Neural cell (in vitro differentiated cells): Measurements from ENCODE around the gene DENND1A. TPM values are rescaled to one million over a fixed set of nuclear protein-coding genes. Genes with fewer than 3 reads are reported as not detected.

Experiments
- H2AFZ ChIP-seq: fragments of 200-600, 300-800 bp; sonication (generic), shearing (Covaris generic); 2 replicates; pipeline ENCODE4 v1.6.0; 2014; ENCODE audit warnings: low read depth, mild to moderate bottlenecking, antibody characterized with exemption, low read length, moderate library complexity
- H3F3A ChIP-seq: fragments of 200-600 bp; shearing (Covaris generic); 2 replicates; pipeline ENCODE4 v1.6.1; 2016; ENCODE audit warnings: mild to moderate bottlenecking, moderate library complexity, mixed read lengths, antibody characterized with exemption, low read length; ENCODE audit not compliant: insufficient read depth, poor library complexity, severe bottlenecking
- H3K27ac ChIP-seq: fragments of 200-600, 300-800 bp; sonication (generic), shearing (Covaris generic); 2 replicates; pipeline ENCODE4 v1.5.1; 2014; ENCODE audit warnings: mild to moderate bottlenecking, low read length, moderate library complexity
- H3K27me3 ChIP-seq: fragments of 300-800, 200-600 bp; sonication (generic), shearing (Covaris generic); 2 replicates; pipeline ENCODE4 v1.6.0; 2014; ENCODE audit warnings: mild to moderate bottlenecking, low read depth, low read length, moderate library complexity; ENCODE audit not compliant: insufficient read depth
- H3K36me3 ChIP-seq: fragments of 300-800, 200-600 bp; sonication (generic), shearing (Covaris generic); 2 replicates; pipeline ENCODE4 v1.5.1; 2014; ENCODE audit warnings: mild to moderate bottlenecking, antibody characterized with exemption, low read length, moderate library complexity; ENCODE audit not compliant: insufficient read depth
- H3K4me2 ChIP-seq: fragments of 300-800, 200-600 bp; sonication (generic), shearing (Covaris generic); 2 replicates; pipeline ENCODE4 v1.6.0; 2014; ENCODE audit warnings: mild to moderate bottlenecking, low read length
- H3K4me3 ChIP-seq: fragments of 300-800, 200-600 bp; sonication (generic), shearing (Covaris generic); 2 replicates; pipeline ENCODE4 v1.5.1; 2014; ENCODE audit warnings: mild to moderate bottlenecking, low read length, moderate library complexity
- H3K79me2 ChIP-seq: fragments of 200-600 bp; shearing (Covaris generic); replicated peaks from 2 replicates; pipeline ENCODE4 v1.6.0; 2014; ENCODE audit warnings: mild to moderate bottlenecking, low read length, moderate library complexity; ENCODE audit not compliant: insufficient read depth
- H3K9ac ChIP-seq: fragments of 300-800, 200-600 bp; sonication (generic), shearing (Covaris generic); 2 replicates; pipeline ENCODE4 v1.6.1; 2016; ENCODE audit warnings: mild to moderate bottlenecking, low read length, mixed read lengths
- H3K9me2 ChIP-seq: fragments of 200-600 bp; shearing (Covaris generic); 2 replicates; pipeline ENCODE4 v1.6.1; 2016; ENCODE audit warnings: mild to moderate bottlenecking, low read length, mixed read lengths; ENCODE audit not compliant: insufficient read depth
- H3K9me3 ChIP-seq: fragments of 200-600, 300-800 bp; sonication (generic), shearing (Covaris generic); 2 replicates; pipeline ENCODE4 v1.6.1; 2016; ENCODE audit warnings: mild to moderate bottlenecking, mixed run types, low read length, moderate library complexity, mixed read lengths
- H4K20me1 ChIP-seq: fragments of 200-600 bp; shearing (Covaris generic); 2 replicates; pipeline ENCODE4 v1.6.1; 2016; ENCODE audit warnings: mild to moderate bottlenecking, mixed run types; ENCODE audit not compliant: insufficient read depth
- CTCF ChIP-seq: fragments of 450-650 bp; IDR thresholded peaks from 2 replicates; pipeline ENCODE4 v1.5.1; 2014; ENCODE audit warnings: antibody characterized with exemption, mild to moderate bottlenecking, moderate library complexity; ENCODE audit not compliant: poor library complexity, severe bottlenecking
- EP300 ChIP-seq: fragments of 450-650 bp; conservative IDR thresholded peaks from 2 replicates; pipeline ENCODE4 v1.6.1; 2014; ENCODE audit warnings: antibody characterized with exemption, mild to moderate bottlenecking, moderate library complexity; ENCODE audit not compliant: poor library complexity, severe bottlenecking
- EZH2 ChIP-seq: fragments of 200-600, 300-800 bp; shearing (Covaris generic), sonication (generic); IDR thresholded peaks from 2 replicates; pipeline ENCODE4 v1.6.1; 2014; ENCODE audit warnings: antibody characterized with exemption, low read length, borderline replicate concordance, mild to moderate bottlenecking; ENCODE audit not compliant: insufficient read depth, poor library complexity, severe bottlenecking
- MXI1 ChIP-seq: fragments of 450-650 bp; conservative IDR thresholded peaks from 2 replicates; pipeline ENCODE4 v1.6.1; 2014; ENCODE audit warnings: antibody characterized with exemption, mild to moderate bottlenecking; ENCODE audit not compliant: poor library complexity, severe bottlenecking
- POLR2AphosphoS5 ChIP-seq: IDR thresholded peaks from 2 replicates; pipeline ENCODE4 v1.6.1; 2012
- RAD21 ChIP-seq: fragments of 450-650 bp; conservative IDR thresholded peaks from 2 replicates; pipeline ENCODE4 v1.6.1; 2014; ENCODE audit warnings: antibody characterized with exemption, mild to moderate bottlenecking, moderate library complexity
- REST ChIP-seq: IDR thresholded peaks from 2 replicates; pipeline ENCODE4 v1.6.1; 2012; ENCODE audit warnings: borderline replicate concordance
- SMC3 ChIP-seq: fragments of 450-650 bp; conservative IDR thresholded peaks from 2 replicates; pipeline ENCODE4 v1.6.1; 2014; ENCODE audit warnings: antibody characterized with exemption, mild to moderate bottlenecking, moderate library complexity; ENCODE audit not compliant: poor library complexity
- TAF1 ChIP-seq: IDR thresholded peaks from 2 replicates; pipeline ENCODE4 v1.6.1; 2012; ENCODE audit warnings: low read depth
- polyA plus RNA-seq: library from polyadenylated mRNA; depleted of rRNA; stranded (reverse); fragments of >200 nt; gene quantifications from 2 replicates; pipeline ENCODE4 v1.2.3, GENCODE V29; 2014

The DENND1A gene
- polyA plus RNA-seq, 1 donor from 2014 or later: 2.3 TPM

DNA sequence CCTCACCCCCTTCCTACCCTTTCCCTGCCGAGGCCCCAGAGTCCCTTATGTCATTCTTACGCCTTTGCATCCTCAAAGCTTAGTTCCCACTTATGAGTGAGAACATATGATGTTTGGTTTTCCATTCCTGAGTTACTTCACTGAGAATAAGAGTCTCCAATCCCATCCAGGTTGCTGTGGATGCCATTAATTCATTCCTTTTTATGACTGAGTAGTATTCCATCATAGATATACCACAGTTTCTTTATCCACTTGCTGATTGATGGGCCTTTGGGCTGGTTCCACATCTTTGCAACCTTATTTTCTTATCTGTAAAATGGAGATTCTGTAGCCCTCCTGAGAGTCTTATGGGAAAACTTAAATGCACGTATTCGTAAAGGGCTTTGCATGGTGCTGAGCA, 537.1 kb downstream of the DENND1A start:
- no peak overlapping the region for H3K4me2 ChIP-seq
- H3K36me3 ChIP-seq: no peaks in the 10 kb centered on the region
- no peaks in the 10 kb centered on the region for H4K20me1 ChIP-seq
- no peaks in the 10 kb centered on the region for H3K79me2 ChIP-seq
- TF ChIP-seq REST (no peak), RAD21 (no peak), CTCF (no peak), TAF1 (no peak), SMC3 (no peak), MXI1 (no peak), POLR2AphosphoS5 (no peak), EP300 (no peak), EZH2 (no peak)
- no peaks in the 10 kb centered on the region for H3K9me2 ChIP-seq
- H3K27ac ChIP-seq: no peak overlapping the region
- no peak overlapping the region for H3K9ac ChIP-seq
- H3K27me3 ChIP-seq: no peaks in the 10 kb centered on the region
- H3K9me3 ChIP-seq: peaks cover 3% of the 10 kb centered on the region
- no peak overlapping the region for H2AFZ ChIP-seq
- H3K4me3 ChIP-seq: no peak overlapping the region
- no peaks in the 10 kb centered on the region for H3F3A ChIP-seq

DNA sequence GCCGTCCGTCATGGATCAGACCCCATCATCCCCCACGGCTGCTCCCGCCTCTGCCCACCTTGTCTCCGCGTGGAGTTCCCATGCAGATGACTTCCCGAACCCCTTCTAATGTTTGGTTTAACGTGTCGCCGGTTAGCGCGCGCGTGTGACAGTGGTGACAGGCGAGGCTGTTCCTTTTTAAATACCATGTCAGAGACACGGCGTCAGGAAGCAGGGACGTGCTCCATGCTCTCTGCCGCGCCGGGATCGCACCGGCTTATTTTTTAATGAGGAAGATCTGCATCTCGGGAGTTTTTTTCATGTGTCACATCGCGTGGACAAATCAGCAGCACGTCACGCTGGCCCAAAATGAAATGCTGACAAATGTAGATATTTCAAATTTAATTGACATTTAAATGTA, 538.0 kb downstream of the DENND1A start:
- no peak overlapping the region for H3K27ac ChIP-seq
- no peaks in the 10 kb centered on the region for H3K79me2 ChIP-seq
- H3K9ac ChIP-seq: no peak overlapping the region
- peaks cover 3% of the 10 kb centered on the region for H3K9me3 ChIP-seq
- H3K4me2 ChIP-seq: no peak overlapping the region
- TF ChIP-seq REST (no peak), POLR2AphosphoS5 (no peak)
- no peaks in the 10 kb centered on the region for H3K9me2 ChIP-seq
- H3K27me3 ChIP-seq: no peaks in the 10 kb centered on the region
- no peaks in the 10 kb centered on the region for H4K20me1 ChIP-seq
- H3K4me3 ChIP-seq: no peak overlapping the region
- no peaks in the 10 kb centered on the region for H3K36me3 ChIP-seq
- no peaks in the 10 kb centered on the region for H3F3A ChIP-seq
- no peak overlapping the region for H2AFZ ChIP-seq
